GM12865 (cell line): ENCODE data around the gene USP6NL.

Experiments
- DNase-seq: peaks from one replicate; pipeline ENCODE4 v3.0.0; 2010; ENCODE audit warnings: low read depth
- H3K4me3 ChIP-seq: 2 replicates; pipeline ENCODE4 v1.5.1; 2011; ENCODE audit warnings: mild to moderate bottlenecking, low read depth, low read length, control low read depth
- CTCF ChIP-seq: IDR thresholded peaks from 2 replicates; pipeline ENCODE4 v1.5.1; 2011; ENCODE audit warnings: low read length, control low read depth, low read depth, inconsistent platforms; ENCODE audit not compliant: insufficient read depth; ENCODE audit errors: missing control alignments

The USP6NL gene

GRCh38 chr10:11646450-11646849 lies 35.0 kb upstream of the USP6NL start:
- no peak for TF ChIP-seq CTCF
- no peak for DNase-seq
- no peak overlapping the region for H3K4me3 ChIP-seq

- no peak for TF ChIP-seq CTCF
- no peak for DNase-seq
- H3K4me3 ChIP-seq, result no peak overlapping the region
Measured at GRCh38 chr10:11643039-11643438, 31.6 kb upstream of the USP6NL start.

GRCh38 chr10:11642566-11642965 lies 31.1 kb upstream of the USP6NL start:
- DNase-seq, result no peak
- TF ChIP-seq CTCF, result no peak
- no peak overlapping the region for H3K4me3 ChIP-seq

- no peak for DNase-seq
- no peak overlapping the region for H3K4me3 ChIP-seq
- no peak for TF ChIP-seq CTCF
Measured at GRCh38 chr10:11639849-11640764, 28.7 kb upstream of the USP6NL start.

- H3K4me3 ChIP-seq, result no peak overlapping the region
- no peak for TF ChIP-seq CTCF
- DNase-seq, result no peak
Measured at GRCh38 chr10:11639362-11639761, 27.9 kb upstream of the USP6NL start.

GRCh38 chr10:11638055-11638698 lies 26.7 kb upstream of the USP6NL start:
- DNase-seq, result peak; percentile 62
- no peak overlapping the region for H3K4me3 ChIP-seq
- no peak for TF ChIP-seq CTCF
